Measurements from ENCODE around the gene MOB4.
"Not testable (repeated sequence)": the region's sequence is repeated elsewhere in the genome, so short reads cannot be mapped to it uniquely, and the experiment has no call there.

MOB4 gene

DNA sequence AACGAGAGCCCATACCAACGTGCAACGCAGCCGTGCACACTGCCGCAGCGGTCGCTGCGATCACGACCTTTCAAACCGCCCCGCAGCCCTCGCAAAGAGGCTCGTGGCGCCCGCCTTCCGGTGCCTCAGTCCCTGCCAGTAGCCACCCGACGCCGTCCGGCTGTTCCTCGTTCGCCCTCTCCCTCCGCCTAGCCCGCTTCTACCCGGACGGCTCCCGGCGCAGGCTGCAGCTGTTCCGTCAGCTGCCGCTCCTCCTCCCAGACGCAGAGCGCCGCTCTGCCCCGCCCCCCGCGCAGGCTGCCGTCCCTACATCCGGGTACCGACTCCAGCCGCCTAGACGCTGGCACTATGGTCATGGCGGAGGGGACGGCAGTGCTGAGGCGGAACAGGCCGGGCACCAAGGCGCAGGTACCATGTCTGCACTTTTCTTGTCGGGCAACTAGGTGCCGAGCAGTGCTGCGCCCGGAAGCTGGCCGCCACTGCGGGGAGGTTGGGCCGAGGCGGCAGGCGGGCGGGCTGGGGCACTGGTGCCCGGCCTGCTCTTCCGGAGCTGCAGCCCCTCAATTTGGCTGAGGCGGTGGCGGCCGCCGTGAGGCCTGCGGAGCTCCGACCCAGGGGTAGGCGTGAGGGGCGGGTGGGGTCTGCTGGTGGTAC is at the start of gene MOB4:
Gene MOB4 (plus strand): TSS at position 328 of the 654 bp plus-strand sequence. CDS start 21 bp downstream, at position 349.
- peak; percentile 20 to 64 for DNase-seq

DNA sequence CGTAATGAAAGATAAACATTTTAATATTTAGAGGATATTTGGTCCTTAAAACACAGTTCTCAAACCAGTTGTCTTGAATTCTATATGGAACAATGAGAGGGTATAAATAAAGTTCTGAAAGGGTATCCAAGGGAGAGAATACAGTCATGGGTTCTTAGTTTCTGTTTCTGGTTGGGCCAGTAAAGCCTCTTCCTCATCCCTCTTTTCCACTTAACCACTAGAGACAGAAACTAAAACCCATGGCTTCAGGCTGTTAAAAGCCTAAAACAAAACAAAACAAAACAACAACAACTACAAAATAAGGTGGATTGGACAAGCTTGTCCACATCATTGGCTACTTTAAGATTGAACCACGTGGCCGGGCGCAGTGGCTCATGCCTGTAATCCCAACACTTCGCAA is 43.7 kb upstream of the MOB4 start:
- DNase-seq: no peak

DNA sequence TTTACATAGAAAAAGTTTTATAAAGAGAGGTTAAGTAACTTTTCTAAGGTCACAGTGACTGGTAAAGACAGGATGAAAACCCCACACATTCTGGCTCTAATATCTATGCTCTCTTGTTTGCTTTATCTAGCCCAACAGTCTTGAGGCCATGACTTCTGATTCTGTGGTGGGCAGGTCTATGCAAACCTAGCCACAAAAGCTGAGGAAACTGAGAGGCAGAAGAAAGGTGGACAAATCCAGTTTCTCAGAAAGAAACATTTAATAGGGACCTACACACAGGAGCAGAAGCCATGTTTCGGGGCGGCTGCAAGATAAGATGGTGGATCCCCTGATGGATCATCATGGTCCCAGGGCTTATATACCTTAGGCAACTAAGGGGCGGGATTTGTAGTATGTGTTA is 38.1 kb upstream of the MOB4 start:
- no peak for DNase-seq

DNA sequence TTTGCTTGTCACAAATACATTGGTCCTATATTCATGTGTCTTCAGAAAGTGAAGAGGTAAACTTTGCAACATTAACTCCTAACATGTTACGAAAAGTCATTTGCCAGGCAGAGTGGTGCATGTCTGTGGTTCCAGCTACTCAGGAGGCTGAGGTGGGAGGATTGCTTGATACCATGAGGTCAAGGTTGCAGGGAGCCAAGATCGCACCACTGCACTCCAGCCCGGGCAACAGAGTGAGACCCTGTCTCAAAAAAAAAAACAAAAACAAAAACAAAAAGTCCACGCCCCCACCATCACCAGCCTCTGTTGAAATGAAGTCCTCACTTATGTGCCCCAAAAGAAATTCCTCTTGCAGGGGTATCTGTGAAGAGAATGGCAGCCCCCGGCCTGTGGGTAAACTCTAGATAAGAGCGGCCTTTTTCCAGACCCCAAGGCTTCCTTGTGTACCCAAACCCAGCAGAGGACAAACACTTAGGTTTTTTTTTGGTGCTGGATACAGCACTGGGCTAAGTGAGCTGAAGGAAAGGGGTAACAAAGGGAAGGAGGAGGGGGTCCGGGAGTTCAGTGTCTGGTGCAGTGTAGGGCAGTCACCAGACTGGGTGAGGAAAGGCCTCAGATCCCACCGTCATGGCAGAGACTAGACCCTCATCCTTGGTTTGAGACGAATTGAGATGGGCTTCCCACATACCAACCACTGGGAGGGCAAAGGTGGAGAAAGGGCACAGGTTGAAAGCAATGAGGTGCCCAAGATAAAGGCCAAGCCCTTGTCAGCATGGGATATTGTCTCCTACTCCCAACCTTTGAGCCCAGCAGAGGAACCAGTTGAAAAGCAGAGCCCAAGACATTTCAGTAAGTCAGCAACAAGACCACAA is 35.5 kb upstream of the MOB4 start:
- DNase-seq: no peak

DNA sequence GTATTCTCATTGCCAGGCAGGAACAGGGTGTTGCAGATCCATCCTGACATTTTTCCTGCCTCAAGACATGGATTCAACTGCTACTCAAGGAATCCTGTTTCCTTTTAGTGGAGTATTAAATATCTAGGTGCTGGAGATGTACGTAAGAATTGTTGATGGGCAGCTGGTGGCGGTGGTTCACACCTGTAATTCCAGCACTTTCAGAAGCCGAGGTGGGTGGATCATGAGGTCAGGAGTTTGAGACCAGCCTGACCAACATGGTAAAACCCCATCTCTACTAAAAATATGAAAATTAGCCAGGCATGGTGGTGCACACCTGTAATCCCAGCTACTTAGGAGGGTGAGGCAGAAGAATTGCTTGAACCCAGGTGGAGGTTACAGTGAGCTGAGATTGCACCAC is 31.6 kb upstream of the MOB4 start:
- not testable (repeated sequence) for DNase-seq

DNA sequence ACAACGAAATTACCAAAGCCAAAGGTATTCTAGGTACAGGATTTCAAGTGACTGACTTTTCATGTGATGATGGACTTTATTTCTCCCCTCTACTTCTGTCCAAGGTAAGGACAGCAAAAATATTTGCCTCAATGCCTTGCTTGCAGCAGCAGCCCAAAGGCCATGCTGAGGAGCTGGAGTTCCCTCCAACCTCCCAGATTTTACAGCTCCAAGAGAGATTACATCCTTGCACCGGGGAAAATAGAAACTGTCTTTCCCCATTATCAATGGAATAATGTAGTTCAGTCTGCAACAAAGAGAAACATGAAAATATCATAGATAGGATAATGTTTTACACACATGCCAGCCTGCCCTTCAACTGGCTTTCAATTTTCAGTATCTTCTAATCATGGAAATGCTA is 29.7 kb upstream of the MOB4 start:
- no peak for DNase-seq

DNA sequence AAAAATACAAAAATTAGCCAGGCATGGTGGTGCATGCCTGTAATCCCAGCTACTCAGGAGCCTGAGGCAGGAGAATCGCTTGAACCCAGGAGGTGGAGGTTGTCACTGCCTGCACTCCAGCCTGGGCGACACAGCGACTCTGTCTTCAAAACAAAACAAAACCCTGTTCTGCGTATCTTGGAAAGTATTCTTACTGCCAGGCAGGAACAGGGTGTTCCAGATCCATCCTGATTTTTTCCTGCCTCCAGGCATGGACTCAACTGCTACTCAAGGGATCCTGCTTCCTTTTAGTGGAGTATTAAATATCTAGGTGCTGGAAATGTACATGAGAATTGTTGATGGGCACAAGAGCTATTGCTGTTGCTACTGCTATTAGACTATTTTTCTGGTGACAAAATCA is 28.5 kb upstream of the MOB4 start:
- DNase-seq: no peak

DNA sequence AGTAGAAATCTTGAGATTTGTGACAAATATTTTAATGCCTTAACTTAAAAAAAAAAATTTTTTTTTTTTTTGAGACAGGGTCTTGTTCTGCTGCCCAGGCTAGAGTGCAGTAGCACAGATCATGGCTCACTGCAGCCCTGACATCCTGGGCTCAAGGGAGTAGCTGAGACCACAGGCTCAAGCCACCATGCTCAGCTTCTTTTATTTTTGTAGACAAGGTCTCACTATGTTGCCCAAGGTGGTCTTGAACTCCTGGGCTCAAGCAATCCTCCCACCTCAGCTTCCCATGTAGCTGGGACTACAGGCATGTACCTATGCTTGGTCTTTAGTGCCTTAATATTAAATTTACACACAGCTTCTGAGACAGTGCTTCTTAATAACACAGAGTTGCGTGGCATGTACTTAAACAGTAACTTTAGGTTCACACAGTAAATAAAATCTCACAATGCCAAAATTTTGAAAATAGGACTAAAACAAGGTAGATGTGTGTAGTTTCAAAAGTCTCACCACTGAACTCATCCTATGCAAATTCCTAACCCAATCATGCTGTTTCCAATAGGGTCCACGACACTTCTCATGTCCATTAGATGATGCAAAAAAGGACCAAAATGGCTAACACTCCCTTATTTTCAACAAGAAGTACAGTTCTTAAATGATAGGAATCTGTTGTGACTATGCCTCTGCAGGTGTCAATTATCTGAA is 20.3 kb upstream of the MOB4 start:
- no peak for DNase-seq

DNA sequence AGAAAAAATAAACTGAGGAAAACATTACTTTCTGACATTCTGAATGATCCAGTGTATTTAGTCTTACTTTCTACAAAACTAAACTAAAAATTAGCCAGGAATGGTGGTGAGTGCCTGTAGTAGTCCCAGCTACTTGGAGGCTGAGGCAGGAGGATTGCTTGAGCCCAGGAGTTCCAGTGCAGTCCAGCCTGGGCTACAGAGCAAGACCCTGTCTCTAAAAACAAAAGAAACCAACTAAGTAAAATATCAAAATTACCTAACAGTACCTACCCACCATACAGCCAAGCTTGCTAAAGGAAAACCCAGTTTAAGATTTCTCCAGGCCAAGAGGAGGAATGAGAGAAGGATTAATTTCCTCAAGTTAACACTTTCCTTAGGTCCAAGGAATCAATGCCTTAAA is 19.2 kb upstream of the MOB4 start:
- no peak for DNase-seq

DNA sequence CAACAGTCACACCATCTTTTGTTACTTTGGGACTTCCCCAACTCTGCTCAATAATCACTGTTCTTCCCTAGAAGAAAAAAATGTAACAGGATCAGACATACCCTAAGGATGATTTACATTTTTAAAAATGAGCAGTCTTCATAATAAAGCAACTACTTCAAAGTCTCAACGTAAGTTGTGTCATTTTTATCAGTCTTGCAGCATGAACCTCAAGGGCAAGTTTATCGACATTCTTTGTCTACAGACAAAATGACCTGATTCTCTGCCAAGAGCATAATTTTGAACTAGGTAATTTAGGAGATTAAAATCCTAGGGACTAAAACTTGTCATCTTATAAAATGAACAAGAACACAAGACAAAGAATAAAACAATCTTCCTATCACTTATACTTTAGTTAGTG is 18.5 kb upstream of the MOB4 start:
- DNase-seq: no peak

DNA sequence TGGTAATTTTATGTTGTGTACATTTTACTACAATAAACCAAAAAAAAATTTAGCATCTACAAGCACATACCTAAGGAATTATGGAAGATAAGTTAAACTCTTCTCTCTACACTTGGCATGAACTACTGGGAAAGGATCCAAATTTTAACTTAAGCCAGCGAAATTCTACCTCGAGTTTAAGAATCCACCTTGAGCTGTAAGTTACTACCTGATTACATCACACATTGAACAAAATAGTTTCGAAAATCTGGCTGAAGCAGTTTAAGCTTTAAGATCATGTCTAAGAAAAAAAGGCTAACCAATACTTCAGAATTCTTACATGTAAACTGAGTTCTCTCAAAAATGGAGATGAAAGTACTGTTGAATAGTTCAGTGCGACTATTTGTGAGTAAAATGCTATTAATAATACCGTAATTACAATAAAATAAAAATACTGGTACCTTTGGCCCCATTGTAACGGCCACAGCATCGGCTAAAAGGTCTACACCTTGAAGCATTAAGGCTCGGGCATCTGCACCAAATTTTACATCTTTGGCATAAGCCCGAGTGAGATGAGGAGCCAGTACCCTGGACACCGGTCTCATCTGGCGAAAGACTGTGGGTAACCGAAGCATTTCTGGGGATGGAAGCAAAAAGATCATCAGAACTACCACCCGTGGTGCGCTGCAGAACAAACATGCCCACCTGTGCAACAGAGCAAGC is 17.5 kb upstream of the MOB4 start:
- no peak for DNase-seq

DNA sequence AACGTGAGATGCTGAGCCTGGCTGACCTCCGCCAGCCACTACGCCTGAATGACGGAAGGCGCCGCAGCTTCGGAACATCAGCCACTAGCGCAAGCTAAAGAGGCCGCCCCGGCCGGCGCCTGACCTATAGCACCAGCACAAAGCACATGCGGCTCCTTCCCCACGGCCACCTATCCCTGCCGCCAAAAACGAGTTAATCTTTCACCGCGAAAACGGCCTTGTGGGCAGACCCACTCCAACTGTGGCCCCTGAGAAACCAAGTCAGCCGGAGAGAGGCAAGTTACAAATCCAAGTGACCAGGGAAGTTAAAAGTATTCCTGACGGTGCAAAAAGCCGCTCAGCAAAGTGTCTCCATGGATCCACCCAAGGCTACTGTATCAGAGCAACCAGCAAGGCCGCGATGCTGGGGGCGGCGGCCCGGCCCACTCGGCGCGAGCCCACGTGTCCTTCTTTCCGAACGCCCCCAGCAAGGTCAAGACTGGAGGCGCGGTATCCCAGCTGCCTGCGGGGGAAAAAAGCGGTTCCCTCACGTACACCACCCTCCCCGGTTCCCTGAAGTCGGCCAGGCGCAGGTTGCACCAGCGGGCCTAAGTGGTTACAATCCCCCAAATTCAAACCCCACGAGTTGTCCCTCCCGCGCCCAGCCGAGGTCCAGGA is 16.8 kb upstream of the MOB4 start:
- DNase-seq: no peak

DNA sequence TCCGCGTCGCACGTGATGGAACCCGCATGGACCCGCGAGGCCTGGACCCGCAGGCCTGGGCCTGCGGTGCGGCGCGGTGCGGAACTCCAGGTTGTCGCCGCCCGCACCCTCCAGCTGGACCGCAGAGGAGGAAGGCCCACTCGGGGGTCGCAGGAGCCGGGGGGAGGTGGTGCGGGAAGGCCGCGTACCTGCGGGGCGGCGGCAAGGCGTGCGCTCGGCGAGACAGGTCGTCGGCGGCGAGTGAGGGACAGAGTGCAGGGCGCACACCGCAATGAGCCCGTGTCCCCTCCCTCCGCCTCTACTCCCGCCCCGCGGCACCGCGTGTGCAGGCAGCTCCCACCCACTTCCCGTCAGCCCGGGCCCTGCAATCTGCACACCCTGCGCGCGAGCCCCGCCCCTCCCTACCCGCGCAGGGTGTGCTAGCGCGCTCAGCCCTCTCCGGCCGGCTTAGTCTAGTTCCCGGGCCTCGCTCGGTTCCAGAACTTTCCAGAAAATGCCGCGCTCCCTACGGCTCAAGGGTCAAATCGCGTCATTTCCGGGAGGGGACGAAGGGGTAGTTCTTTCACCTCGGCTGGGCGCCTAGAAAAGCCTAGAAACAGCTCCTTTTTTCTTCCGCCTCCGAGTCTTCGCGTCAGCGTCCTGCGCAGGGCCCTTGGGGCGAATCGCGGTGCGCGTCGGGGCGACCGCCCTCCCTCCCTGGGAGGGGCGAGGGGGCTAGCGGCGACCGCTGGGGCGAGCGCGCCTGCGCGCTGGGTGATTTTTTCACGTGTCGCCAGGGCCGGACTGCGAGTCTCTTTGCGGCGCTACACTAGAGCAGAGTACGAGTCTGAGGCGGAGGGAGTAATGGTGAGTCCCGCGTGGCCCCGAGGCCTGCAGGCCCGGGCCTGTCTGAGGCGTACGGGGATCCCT is 16.0 kb upstream of the MOB4 start, which contains the start of the genes HSPD1 and HSPE1:
Gene HSPD1 (minus strand): TSS at position 247 of the 909 bp plus-strand sequence. CDS start 992 bp downstream, outside the sequence.
Gene HSPE1 (plus strand): TSS at position 786 of the 909 bp plus-strand sequence. CDS start 58 bp downstream, at position 844.
- peak; percentile 72 to 92 for DNase-seq

DNA sequence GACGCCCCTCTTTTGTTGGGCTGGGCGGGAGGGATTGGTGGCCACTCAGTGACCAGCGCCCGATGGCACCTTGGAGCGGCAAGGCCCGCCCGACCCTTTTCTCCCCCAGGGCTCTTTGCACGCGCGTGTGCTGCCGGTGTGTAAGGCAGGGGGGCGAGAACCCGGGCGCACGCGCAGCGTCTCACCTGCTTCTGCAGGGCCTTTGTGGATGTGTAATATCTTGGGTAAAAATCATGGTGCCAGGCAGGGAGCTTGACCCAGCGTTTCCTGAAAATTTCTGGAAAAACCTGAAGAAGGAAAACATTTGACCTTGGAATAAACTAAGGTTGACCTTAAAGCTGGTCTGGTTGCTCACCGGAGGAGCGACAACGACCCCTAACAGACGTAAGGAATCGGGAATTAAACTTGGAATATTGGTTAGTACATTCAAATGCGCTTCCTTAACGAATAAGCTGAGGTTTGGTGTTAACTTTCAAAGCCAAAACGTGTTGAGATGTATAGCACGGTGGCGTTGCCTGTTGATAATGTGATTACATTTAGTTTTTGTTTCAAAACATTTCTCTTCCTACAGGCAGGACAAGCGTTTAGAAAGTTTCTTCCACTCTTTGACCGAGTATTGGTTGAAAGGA is 15.2 kb upstream of the MOB4 start:
- no peak for DNase-seq

DNA sequence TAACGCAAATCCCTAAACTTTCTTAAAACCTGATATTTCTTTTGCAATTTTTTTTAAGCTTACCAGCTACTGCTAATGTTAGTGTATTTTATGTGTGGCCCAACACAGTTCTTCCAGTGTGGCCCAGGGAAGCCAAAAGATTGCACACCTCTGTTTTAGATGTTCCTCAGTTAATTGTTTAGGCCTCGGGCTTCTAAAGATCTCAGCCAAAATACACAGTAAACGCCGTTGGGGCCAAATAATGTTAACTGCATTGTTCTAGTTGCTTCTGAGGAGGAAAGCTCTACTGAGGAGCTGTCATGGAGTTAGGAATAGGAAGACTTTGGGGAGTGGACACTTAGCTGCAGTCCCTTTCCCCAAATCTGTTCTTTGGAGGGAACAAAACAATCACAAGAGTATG is 13.7 kb upstream of the MOB4 start:
- DNase-seq: no peak

DNA sequence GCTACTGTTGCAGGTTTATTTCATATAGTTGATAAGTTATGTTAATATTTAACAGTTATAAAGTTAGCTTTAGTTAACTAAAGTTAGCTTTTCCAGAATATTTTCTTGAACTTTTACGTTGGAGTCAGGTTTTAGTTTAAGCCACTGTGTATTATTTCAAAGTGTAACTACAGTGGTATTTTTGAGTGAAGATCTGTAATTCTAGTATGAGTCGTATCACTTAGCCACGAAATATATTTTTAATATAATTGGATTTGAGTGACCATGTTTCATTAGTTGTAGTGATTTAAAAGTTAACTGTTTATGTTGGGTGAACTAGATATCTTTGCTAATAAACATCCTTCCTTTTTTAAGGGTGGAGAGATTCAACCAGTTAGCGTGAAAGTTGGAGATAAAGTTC is 13.2 kb upstream of the MOB4 start:
- no peak for DNase-seq

DNA sequence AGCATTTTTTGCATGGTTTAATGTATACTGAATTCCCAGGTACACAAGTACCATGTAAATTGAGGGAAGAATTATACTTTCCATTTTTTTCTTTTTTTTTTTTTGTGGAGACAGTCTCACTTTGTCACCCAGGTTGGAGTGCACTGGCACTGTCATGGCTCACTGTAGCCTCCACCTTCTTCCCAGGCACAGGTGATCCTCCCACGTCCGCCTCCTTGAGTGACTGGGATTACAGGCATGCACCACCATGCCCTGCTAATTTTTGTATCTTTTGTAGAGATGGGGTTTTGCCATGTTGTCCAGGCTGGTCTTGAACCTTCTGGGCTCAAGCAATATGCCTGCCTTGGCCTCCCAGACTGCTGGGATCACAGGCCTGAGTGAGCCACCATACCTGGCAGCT is 11.9 kb upstream of the MOB4 start:
- no peak for DNase-seq

DNA sequence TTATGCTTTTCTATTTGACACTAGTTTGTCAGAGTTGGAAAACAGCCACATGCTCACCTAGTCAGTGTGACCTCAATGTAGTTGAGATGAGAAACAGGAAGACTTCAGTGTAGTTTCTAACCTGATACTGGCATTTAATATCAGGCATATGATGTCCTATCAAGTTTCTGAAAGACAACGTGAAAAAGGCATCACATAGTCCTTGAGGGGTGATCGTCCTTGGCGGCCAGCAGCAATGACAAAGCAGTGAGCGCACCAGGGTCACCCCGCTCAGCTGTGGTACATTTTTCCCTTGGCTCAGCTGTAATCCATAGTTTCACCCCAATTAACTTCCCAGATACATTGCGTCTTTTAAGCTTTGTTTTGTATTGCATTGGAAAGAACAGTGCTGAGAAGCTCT is 11.4 kb upstream of the MOB4 start:
- DNase-seq: no peak

DNA sequence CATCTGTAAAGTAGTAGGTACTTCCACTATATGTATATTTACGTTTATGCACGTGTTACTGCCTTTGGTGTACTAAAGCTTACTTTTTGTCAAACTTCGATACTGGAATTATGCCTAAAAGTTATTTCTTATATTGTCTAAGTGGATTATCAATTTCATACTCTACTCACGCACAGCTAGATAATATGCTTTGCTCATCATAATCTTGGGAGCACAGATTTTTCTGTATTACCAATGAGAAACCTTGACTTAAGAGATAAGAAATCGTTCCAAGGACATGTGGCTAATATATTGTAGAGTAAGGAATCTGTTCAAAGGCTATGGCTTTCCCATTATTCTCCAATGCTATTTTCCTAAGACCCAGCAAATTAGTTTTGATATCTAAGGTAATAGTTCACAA is 9.2 kb upstream of the MOB4 start:
- DNase-seq: no peak

DNA sequence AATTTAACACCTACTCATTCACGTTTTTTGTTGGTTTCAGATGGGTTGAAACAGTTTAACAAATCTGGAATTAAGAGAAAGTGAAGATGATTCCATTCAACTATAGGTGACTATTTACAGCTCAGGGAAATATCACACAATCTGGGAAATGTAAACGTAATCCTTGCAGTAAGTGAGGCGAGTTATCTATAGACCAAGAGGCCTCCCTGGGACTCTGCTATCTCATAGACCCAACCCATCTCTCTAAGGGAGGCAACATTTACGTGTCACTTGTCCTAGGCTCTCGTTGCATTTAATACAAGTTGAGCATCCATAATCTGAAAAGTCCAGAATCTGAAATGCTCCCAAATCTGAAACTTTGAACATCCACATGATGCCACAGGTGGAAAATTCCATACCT is 2.0 kb upstream of the MOB4 start:
- no peak for DNase-seq

DNA sequence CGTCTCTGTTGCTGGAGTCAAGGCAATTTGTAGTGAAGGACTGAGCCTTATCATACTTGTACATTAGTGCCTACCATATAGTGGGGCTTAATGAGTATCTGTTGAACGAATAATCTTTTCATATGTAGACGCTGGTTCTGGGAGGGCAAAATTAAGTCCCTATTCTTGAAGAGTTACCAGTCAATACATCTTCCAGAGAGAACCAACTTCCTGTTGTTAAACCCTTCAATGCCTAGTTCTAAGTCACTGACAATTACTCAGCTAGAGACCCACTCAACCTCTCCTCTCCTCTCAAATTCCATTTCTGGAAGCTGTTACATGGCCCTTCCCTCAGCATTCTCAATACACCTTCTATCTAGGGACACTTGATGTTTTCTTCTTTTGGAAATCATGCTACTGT is 1.1 kb upstream of the MOB4 start:
- DNase-seq: no peak
